ENCODE results near the gene NCOA5.
"Not testable (repeated sequence)": the region's sequence is repeated elsewhere in the genome, so short reads cannot be mapped to it uniquely, and the experiment has no call there.

Gene NCOA5

DNA sequence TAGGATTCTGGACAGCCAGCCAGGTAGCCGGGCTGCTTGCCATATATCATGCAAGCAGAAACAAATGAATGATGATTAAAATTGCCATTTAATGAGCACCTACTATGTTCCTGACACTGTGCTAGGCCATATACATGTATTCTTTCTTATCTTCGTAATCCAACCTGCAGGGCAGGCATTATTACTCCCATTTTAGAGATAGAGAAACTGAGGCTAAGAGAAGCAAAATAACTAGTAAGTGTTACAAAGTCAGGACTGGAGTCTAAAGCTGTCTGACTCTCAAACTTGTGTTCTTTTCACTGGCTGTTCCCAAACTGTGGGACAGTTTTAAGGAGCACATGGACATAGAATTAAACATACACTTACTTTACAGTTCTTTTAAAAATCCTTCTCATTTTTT, 30.4 kb upstream of the NCOA5 start:
- DNase-seq (ENCODE audit: low read depth in 2 of 2) = no peak

DNA sequence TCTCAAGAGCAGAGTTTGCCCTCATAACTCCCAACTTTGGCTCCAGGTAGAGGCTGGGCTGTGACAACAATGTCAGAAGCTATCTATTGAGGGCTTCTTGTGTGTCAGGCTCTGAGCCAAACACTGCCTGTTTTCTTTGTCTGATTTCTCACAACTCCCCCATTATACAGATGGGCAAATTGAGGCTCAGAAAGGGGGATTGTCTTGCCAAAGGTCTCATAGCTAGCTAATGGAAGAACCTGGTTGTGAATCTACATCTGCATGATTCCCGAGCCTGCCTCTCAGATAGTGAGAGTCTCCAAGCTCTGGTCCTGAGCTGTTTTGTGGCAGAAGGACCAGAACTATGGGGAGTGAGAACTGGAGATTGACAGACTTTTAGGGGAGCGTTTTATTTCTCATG, 29.8 kb upstream of the NCOA5 start:
- DNase-seq (ENCODE audit: low read depth in 2 of 2) = no peak

DNA sequence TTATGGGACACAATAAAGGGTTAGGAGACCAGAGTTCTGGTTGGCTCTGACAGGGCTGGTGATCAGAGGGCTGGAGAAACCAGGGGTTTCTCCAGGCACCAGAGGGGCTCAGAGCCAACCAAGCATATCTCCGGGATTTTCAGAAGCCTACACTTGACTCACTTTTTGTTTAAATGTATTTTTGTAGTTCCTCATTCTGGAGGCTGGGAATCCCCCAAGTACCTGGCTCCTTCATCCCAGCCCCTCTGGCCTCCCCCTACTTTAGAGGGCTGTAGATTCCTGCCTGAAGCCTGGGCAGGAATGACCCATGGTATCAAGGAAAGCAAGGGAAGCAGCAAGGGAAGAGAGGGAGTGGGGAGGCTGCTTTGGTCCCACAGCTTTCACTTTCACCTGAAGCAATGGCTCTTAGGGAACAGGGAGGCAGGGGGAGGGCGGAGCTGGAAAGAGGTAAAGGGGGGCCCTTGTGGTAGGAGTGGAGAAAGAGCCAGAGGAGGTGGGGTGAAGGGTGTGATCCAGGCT, 29.3 kb upstream of the NCOA5 start:
- no peak for DNase-seq (ENCODE audit: low read depth in 2 of 2)

DNA sequence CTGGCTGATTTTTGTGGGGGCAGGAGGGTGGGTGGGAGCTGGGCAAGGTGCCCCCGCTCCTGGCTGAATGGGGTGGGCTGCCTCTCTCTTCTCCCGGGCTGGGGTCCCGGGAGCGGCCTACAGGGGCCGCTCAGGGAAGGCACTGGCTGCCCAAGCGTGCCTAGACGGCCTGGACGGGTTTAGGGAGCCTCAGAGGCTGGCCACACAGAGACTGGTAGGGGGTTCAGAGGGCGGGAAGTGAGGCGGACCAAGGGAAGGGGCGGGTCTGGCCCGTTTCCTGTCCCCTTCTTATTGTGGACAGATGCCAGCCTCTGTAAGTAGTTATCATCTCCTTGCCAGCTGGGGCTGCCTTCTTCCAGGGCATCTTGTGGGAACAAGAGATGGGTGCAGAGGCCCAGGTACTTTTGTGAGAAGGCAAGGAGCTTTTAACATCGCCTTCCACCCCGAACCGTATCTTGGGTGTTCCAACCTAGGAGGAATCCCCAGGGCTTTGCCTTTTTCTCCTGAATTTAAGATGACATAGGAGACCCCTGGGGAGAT, 28.8 kb upstream of the NCOA5 start:
- DNase-seq (ENCODE audit: low read depth in 2 of 2) = no peak

DNA sequence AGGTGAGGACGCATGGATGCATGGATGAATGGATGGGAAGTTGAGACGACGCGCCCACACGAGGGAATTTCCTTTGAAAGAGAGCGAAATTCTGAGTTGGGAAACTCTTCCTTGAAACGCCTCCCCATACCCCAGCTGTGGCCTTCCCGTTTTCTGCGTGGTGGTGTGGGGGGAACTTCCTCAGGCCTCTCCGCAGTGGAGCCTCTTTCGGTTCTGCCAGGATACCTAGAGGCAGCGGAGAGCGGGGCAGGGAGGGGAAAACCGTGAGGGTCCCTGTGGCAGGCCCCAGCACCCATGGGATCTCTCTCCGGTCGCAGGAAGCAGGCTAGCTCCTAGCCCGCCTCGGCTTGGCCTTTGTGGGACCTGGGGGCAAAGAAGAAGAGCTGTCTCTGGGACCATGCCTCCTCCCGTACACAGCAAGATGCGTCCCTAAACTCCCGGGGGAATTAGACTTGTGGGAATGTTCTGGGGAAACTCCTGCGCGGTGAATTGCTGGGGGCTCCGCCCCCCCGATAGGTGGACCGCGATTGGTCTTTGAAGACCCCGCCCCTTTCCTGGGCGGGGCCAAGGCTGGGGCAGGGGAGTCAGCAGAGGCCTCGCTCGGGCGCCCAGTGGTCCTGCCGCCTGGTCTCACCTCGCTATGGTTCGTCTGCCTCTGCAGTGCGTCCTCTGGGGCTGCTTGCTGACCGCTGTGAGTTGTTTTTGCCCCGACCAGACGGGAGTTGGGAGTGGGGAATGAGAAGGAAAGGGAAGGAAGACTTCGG, 28.1 kb upstream of the NCOA5 start, which contains the start of gene CD40:
TSS of gene CD40 (plus strand) at position 611 of the 764 bp plus-strand sequence. CDS start at position 641, 30 bp downstream.
- peak; percentile 35 to 42 for DNase-seq (ENCODE audit: low read depth in 2 of 2)

DNA sequence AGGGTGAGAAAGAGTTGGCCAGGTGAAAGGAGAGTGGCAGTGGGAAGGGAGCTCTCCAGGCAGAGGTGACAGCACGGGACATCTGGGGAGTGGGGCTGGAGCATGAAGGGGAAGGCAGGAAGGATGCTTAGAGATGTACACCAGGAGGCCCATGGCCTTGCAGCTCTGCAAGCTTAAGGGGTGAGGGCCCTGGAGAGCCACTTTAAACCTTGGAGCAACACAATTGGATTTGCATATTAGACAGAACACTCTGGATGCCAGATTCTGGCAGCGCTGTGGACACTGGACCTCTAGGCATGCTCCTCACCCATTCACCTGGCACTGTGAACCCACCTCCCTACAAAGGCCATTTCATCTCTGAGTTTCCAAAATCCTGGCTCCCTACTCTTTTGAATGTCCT, 24.7 kb upstream of the NCOA5 start:
- DNase-seq (ENCODE audit: low read depth in 2 of 2) = no peak

DNA sequence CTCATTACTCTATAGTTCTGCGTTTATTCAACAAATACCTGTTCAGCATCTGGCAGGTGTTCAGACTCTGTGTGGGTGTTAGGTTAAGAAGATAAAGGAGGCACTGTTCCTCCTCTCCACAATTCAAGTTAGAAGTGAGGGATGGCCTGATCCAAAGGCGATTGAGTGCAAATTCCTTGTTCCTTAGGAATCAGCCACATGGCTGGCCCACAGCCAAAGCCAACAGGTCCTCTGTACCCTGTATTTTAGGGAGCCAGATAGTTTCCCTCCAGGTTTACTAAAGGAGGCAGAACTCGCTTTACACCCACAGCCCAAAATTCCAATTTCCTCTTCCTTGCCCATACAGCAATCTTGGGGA, 23.3 kb upstream of the NCOA5 start:
- DNase-seq (ENCODE audit: low read depth in 2 of 2) = no peak

DNA sequence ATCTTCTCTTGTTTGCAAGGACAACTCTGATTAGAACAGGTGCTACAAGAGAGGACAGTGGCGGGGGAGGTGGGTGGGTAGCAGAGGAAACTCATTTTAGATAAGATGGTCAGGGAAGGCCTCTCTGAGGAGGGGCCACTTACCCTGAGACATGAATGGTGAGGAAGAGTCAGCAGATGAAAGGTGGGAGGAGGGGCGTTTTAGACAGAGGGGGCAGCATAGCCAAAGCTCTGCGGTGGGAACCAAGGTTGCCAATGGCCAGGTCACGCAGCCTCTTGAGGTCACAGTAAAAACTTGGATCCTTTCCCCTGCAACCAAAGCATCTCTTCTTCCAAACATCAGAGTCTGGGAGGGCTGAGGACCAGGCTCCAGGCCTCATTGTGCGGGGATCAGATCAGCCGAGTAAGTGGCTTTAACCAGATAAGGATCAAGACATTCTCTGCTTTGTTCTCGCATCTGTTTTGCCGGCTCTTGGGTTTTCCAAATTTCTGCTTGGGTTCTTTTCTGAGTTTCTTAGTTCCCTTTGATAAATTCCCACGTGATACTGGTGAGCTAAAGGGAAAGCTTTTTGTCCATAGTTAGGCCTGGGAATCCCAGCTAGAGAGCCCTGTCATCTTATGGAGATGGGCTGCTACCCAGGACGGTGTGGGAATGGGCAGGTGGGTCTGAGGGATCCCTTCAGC, 22.8 kb upstream of the NCOA5 start:
- DNase-seq (ENCODE audit: low read depth in 2 of 2) = no peak

DNA sequence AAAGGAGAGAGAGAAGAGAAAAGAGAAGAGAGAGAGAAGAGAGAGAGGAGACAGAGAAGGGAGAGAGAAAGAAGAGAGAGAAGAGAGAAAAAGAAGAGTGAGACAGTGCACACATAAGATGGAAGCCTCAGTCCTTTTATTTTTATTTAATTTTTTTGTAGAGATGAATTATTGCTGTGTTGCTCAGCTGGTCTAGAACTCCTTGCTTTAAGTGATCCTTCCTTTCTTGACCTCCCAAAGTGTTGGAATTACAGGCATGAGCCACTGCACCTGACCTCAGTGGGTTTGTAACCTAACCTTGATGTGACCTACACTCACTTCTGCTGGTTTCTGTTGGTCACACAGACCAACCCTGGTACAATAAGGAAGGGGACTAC, 22.1 kb upstream of the NCOA5 start:
- no peak for DNase-seq (ENCODE audit: low read depth in 2 of 2)

DNA sequence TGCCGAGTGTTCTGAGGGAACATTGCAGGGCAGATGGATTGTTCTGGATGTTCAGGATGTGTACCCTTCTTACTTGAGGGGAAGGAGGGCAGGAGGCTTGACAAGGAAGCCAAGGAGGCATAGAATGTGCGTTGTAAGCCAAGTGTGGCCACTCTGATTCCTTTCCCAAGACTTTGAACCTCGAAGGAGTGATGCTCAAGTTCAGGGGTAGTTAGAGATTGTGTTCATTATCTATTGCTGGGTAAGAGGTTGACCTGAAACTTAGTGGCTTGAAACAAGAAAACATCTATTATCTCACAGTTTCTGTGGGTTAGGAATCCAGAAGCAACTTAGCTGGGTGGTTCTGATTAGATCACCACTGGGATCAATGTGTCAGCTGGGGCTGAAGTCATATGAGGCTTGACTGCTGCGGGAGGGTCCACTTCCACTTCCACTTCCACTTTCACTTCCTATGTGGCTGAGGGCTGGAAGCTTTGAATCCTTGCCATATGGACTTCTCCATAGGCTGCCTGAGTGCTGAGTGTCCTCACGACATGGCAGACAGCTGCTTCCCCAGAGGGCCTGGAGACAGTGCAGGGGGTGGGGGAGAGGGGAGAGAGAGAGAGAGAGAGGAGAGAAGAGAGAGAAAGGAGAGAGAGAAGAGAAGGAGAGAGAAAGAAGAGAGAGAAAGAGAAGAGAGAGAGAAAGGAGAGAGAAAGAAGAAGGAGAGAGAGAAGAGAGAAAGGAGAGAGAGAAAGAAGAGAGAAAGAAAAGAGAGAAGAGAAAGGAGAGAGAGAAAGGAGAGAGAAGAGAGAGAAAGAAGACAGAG, 21.5 kb upstream of the NCOA5 start:
- no peak for DNase-seq (ENCODE audit: low read depth in 2 of 2)

DNA sequence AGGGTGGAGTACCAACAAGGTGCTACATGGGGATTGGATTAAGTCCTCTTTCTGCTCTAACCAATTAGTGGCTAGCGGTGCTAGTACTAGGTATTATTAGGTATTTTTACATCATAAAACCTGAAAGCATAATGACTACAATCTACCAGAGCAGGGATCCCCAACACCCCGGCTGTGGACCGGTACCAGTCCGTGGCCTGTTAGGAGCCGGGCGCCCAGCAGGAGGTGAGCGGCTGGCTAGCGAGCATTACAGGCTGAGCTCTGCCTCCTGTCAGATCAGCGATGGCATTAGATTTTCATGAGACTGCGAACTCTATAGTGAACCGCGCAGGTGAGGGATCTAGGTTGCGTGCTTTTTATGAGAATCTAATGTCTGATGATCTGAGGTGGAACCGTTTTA, 19.2 kb upstream of the NCOA5 start:
- DNase-seq (ENCODE audit: low read depth in 2 of 2) = no peak

DNA sequence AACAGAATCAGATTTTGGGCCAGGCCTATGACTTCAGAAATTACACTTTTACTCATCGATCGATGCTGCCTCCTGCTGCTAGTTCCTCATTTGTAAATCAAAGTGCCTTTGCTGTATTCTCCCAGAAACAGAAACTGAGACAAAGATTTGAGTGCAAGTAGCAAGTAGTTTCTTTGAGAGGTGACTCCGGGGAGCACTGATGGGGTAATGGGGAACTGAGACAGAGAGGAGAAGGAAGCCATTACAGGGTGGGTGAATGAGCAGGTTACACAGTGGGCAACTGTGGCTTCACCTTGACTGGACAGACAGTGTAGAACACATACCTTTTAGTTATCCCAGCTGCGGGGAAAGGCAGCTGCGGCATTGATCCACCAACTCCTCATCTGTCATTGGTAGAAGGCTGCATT, 18.7 kb upstream of the NCOA5 start:
- DNase-seq (ENCODE audit: low read depth in 2 of 2) = no peak

DNA sequence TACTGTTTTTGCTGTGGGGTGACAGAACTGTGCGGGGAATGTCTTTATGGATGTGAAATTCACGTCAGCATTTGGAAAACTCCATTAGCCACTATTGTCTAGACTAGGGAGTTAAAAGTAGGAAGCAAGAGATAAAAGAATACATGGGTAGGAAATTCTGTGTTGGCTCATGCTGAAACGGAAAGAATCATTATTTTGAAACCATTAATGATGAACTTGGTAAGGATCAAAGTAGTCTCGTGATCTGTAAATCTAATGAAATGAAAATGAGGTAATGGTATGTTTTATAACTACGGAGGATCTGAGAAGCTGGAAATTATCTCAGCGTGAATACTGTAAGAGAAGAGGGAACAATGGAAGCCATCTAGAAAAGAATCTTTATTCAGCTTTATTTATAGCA, 17.3 kb upstream of the NCOA5 start:
- no peak for DNase-seq (ENCODE audit: low read depth in 2 of 2)

DNA sequence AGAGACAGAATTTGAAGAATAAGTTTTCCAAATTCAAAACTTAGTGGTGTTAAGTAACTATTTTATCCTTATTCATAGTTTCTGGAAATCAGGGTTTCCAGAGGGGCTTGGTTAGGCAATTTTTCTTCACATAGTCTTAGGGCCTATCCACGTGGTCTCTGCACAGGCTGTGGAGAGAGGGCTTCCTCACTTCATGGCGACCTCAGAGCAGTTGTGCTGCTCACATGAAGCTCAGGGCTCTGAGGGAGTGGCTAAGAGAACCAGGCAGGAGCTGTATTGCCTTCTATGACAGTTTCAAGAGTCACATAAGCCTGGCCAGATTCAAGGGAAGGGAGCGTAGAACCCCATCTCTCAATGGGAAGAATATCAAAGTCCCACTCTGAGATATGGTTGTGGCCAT, 14.5 kb upstream of the NCOA5 start:
- DNase-seq (ENCODE audit: low read depth in 2 of 2) = no peak

DNA sequence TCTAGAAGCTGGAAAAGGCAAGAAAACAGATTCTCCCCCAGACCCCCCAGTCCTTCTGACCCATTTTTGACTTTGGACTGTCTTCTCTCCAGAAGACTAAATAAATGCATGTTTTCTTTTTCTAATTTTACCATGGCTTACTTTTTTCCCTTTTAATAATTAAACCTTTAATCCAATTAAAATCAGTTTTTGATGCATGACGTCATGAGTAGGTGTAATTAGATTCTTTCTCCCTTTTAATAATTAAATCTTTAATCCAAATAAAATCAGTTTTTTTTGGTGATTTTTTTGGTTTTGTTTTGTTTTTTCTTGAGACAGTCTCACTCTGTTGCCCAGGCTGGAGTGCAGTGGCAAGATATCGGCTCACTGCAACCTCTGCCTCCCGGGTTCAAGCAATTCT, 13.2 kb upstream of the NCOA5 start:
- no peak for DNase-seq (ENCODE audit: low read depth in 2 of 2)

DNA sequence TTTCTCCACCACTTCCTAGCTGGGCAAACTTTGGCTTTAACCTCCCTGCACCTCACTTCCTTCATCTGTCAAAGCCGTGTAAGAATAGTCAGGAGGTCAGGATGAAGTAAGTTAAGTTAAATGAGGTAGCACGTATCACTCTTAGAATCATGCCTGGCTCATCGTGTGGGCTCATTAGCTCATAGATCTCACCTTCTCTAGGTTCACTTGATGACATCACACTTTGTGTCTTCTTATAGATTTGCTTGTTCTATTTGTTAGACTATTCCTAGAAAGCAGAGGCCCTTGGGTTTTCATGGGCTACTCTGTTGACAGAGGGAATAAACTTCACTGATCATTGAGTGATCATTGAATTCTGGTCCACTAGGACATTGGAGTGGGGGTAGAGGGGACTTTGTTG, 12.2 kb upstream of the NCOA5 start:
- DNase-seq (ENCODE audit: low read depth in 2 of 2) = no peak

DNA sequence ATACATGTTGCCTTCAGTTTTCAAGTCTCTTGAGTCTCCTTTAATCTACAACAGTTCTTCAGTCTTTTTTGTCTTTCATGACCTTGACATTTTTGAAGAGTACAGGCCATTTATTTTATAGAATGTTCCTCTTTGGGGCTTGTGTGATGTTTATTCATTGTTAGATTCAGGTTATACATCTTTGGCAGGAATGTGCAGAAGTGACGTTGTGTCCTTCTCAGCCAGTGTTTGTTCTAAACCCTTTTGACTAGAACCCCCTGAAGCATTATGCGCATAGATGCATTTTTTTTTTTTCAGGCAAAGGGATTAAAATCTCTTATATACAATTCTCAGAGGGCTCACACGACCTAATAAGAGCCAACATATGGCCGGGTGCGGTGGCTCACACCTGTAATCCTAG, 11.2 kb upstream of the NCOA5 start:
- no peak for DNase-seq (ENCODE audit: low read depth in 2 of 2)

DNA sequence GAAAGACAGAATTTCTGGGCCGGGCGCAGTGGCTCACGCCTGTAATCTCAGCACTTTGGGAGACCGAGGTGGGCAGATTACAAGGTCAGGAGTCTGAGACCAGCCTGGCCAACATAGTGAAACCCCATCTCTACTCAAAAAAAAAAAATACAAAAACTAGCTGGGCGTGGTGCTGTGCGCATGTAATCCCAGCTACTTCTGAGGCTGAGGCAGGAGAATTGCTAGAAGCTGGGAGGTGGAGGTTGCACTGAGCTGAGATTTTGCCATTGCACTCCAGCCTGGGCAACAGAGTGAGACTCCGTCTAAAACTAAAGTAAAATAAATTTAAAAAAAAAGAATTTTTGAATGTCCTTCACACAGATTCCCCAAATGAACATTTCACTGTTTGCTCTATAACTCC, 10.7 kb upstream of the NCOA5 start:
- DNase-seq (ENCODE audit: low read depth in 2 of 2) = not testable (repeated sequence)

DNA sequence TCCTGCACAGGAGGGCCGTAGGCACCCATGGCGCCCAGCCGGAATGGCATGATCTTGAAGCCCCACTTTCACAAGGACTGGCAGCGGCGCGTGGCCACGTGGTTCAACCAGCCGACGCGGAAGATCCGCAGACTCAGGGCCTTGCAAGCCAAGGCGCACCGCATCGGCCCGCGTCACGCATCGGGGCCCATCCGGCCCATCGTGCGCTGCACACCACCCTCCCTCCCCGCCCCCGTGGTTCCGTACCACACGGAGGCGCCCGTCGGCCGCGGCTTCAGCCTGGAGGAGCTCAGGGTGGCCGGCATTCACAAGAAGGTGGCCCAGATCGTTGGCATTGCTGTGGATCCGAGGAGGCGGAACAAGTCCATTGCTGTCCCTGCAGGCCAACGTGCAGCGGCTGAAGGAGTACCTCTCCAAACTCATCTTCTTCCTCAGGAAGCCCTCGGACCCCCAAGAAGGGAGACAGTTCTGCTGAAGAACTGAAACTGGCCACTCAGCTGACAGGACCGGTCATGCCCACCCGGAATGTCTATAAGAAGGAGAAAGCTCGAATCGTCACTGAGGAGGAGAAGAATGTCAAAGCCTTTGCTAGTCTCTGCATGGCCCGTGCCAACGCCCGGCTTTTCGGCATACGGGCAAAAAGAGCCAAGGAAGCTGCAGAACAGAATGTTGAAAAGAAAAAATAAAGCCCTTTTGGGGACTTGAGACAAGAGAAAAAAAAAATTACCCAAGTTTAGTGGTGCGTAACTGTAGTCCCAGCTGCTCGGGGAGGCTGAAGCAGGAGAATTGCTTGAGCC, 9.9 kb upstream of the NCOA5 start:
- DNase-seq (ENCODE audit: low read depth in 2 of 2) = no peak

DNA sequence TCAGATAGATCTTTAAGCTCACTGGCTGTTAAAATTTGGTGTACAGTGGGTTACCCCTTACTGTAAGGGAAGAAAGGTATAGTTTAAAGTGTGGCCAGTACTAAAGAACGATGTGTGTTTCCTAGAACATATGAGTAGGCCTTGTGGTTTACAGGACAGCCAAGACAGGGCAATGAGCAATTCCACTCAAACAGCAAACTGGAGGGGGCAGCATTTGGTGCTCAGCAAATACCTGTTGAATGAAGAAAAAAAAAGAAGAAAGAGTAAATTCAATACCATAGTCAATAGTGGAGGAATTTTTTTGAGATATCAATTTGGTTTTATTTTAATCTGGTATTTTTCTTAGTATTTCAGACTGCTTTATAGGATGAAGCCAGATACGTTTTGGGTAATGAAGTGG, 3.8 kb upstream of the NCOA5 start:
- no peak for DNase-seq (ENCODE audit: low read depth in 2 of 2)

All from fibroblast of skin of left biceps (primary cell).